HG02840 (cell line): ENCODE measurements around the gene NEDD4.
"Not testable (repeated sequence)": the region's sequence is repeated elsewhere in the genome, so short reads cannot be mapped to it uniquely, and the experiment has no call there.

Source experiments
- ATAC-seq: cut with Tn5 transposase; IDR thresholded peaks from one replicate; pipeline ENCODE4 v1.9.1; 2021; ENCODE audit warnings: mild to moderate bottlenecking, moderate library complexity, moderate number of reproducible peaks; ENCODE audit not compliant: unreplicated experiment, low FRiP score

Gene NEDD4

DNA sequence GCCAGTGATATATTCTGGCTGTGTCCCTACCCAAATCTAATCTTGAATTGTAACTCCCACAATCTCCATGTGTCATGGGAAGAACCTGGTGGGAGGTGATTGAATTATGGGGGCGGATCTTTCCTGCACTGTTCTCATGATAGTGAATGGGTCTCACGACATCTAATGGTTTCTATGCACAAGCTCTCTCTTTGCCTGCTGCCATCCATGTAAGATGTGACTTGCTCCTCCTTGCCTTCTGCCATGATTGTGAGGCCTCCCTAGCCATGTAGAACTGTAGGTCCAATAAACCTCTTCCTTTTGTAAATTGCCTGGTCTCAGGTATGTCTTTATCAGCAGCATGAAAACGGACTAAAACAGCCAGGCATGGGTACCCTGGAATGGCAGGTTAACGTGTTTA lies 150.5 kb downstream of the NEDD4 start:
- ATAC-seq, result not testable (repeated sequence)

DNA sequence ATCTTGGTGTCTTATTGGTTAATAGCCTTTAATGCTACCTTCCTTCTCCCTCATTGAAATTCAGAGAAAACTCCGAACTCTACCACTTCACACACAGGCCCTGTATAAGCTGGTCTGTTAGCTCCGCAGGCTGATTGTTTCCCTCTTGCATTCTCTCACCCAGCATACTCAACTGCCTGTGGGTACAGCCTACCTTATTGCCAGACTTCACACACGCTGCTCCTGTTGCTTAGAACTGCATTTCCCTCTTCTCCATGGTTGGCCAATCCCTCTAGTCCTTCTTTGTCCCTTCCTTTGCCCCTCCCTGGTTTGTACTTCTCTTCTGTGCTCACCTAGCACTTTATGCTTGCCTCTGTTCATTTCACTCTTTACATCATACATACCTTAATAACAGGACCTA lies 157.5 kb downstream of the NEDD4 start:
- ATAC-seq, result no peak

DNA sequence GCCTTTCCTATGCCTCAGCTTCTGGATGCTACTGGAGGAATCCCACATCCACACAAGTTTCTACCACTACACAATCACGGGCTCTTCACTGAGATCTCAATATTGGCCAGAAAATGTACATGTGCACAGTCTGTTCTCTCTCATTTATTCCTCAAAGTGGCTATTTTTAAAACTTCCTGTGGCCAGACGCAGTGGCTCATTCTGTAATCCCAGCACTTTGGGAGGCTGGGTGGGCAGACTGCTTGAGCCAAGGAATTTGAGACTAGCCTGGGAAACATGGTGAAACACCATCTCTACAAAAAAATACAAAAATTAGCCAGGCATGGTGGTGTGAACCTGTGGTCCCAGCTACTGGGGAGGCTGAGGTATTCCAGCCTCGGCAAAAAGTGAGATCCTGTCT lies 159.1 kb downstream of the NEDD4 start:
- no peak for ATAC-seq

DNA sequence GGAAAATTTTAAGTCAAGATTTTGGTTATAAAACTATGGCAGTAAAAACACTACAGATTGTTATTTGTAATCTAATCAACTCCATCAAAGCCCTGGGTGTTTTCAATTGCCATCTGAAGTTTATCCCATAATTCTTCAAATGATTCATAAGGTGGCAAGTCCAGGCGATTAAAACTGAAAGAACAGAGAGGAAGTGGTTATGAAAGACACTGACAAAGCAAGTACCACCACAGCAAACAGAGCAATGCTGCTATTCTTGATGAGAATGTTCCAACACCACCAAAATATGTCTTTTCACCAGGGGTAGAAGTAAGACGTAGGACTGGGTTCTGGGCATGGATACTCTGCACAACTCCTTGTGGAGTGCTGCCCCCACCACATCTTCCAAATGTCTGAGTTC lies 163.6 kb downstream of the NEDD4 start:
- ATAC-seq, result no peak

DNA sequence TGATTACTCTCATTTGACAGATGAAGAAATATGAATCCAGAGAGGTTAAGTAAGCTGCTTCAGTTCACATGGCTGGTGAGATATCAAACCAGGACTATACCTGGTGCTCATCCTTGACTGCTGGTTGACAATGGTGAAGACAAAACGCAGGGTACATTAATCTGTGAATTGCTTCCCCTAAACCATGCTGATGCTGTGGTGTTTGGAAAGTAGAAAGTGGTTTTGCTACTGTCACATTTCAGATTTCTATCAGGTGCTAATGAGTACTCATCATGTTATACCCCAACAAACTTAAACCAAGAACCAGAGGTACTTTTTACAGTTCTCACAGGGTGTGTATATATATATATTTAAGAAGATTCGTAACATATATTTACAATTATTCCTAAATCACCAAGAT lies 165.5 kb downstream of the NEDD4 start:
- no peak for ATAC-seq

DNA sequence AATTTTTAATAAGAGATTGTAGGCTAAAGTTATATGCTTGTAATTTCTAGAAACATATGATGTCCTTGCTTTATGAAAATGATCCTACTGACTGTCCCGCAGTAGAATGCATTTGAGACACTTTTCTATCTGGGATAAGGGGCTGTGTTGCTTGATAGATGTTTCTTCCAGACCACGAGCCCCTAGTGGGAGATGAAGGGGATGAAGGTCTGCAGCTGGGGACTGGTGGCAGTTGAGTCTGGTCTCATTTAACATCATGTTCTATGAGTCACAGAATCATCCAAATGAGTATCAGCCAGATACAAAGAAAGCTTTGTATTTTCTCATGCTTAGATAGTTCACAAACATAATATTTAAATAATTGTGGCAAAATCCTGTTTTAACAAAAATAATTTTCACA lies 166.2 kb downstream of the NEDD4 start:
- ATAC-seq, result no peak

DNA sequence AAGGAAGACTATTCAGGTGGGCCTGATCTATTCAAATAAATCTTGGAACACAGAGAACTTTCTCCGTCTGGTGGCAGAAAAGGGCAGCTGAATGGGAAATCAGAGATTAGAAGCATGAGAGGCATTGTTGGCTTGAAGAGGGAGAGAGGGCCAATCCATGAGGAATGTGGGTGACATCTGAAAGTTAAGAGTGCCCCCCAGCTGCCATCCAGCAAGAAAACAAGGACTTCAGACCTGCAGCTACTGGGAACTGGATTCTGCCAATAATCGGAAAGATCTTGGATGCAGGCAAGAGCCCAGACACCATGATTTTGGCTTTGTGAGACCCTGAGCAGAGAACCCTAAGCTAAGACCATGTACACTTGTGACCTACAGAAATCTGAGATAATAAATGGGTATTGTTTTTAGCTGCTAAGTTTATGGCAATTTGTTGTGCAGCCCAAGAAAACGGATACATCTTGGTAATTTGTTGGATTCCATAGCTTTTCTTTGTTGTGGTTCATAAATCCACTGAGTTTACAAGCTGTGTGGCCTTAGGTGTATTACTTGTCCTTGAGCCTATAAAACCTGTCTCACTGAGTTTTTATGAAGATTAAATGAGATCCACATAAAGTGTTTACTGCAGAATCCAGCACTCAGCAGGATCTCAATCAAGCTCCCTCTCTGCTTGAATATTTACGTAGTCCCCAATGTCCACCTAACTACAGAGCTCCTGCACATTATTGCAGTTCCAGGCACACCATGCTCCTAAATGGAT lies 168.4 kb downstream of the NEDD4 start:
- no peak for ATAC-seq

DNA sequence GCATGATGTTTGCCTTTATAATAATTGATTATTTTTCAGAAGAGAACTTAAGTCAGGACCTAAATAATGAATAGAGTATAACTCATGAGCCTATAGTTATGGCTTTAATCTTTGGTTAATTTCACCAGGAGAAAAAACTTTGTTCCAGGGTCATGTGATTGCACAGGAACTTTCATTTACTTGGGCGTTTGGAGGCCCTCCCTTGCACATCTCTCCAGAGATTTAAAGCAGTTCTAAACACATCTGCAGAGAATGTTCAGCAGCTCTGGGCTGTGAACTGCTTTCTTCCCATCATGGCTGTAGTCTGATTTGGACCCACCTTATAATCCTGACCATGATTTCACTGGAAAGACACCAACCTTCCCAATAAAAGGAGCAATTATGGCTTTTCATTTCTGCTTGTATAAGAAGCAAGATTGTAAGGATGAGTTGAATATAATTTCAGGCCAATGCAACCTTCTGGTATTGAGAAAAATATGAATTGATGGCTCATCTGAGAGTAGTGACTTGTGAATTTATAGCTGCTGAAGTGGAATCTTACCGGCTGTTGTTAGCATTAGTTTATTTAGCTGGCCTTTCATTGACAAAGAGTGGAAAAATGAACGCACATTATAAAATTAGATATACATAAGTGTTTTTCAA lies 169.6 kb downstream of the NEDD4 start:
- ATAC-seq, result no peak

DNA sequence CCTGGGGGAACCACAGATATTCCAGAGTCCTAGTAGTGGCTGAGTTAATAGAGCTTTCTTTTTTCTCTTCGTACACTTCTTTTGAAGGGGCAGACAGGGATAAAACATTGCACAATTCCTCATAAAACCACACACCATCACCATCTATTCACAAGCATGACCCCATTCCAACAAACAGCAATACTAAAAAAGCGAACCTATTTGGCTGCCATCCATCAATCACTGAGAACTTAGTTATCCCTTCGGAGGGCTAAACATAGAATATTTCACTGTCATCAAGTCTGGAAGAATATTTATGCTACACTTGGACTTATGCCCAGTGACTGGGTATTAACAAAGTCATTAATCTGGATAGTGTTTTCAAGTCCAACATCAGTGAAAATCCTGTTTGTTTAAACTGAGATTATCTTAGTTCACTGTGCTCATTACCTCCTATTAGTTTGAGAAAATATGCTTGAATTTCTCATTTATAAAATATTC lies 170.2 kb downstream of the NEDD4 start:
- ATAC-seq, result no peak

DNA sequence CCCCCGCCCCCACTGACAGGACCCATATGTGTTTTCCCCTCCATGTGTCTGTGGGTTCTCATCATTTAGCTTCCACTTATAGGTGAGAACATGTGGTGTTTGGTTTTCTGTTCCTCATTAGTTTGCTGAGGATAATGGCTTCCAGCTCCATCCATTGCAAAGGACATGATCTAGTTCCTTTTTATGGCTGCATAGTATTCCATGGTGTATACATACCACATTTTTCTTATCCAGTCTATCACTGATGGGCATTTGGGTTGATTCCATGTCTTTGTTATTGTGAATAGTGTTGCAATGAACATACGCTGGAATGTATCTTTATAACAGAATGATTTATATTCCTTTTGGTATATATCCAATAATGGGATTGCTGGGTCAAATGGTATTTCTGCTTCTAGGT lies 171.7 kb downstream of the NEDD4 start:
- not testable (repeated sequence) for ATAC-seq

DNA sequence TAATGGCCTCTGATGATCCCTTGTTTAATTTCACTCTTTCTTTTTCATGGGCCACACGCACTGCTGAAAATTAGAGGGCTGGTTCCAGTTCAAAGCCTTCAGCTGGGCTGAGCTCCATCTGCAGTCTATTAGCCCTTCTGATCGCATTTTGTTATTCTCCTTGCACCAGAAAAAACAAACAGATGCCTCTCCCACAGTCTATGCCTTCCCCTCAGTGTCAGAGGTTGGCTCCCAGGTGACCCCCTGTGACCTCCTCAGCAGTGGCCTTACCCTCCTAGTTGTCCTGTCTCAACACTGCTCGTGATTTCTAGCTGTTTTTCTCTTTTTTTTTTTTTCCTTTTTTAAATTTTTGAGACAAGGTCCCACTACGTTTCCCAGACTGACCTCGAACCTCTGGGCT lies 173.4 kb downstream of the NEDD4 start:
- no peak for ATAC-seq

DNA sequence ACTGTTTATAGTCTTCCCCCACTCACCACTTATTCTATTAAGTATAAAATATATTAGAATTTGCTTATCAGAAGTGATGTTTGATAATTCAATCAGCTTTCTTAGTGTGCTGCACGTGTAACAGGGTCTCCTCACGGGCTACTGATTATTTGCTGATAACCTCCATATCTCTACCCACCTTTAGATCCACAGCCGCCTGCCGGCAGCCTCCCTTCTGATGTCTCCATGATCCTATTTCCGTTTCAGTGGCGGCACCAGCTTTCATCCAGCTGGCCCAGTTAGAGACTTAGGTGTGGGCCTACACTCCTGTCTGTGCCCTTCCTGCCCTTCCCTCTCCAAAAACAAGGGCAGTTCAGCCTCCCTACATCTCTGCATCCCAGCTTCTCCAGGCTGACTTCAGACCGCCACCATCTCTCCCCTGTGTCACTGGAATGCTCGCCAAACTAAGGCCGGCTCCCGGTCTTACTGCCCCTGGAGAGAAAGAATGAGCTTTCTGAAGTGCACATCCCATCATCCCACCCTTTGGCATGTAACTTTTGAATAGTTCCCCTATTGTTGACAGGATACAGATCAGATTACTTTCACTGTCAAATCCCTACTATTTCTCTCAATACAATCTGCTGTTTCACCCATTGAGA lies 173.9 kb downstream of the NEDD4 start:
- no peak for ATAC-seq

DNA sequence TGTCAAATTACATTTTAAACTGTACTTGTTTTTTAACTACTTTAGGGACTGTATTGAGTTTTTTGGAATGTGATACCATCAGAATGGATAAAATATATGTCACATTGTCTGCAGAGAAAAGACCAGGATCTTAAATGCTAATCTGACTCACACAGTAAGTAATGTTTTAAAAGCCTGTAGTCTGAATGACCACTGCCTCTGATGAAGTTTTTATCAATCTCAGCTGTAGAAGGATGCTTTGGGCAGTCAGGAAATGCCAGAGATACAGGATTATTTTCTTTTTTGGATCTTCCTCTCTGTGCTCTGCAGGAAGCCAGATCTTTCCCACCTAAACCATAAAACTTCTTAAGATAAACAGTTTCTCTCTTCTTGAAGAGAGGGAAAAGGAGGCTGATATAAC lies 177.4 kb downstream of the NEDD4 start:
- ATAC-seq, result no peak

DNA sequence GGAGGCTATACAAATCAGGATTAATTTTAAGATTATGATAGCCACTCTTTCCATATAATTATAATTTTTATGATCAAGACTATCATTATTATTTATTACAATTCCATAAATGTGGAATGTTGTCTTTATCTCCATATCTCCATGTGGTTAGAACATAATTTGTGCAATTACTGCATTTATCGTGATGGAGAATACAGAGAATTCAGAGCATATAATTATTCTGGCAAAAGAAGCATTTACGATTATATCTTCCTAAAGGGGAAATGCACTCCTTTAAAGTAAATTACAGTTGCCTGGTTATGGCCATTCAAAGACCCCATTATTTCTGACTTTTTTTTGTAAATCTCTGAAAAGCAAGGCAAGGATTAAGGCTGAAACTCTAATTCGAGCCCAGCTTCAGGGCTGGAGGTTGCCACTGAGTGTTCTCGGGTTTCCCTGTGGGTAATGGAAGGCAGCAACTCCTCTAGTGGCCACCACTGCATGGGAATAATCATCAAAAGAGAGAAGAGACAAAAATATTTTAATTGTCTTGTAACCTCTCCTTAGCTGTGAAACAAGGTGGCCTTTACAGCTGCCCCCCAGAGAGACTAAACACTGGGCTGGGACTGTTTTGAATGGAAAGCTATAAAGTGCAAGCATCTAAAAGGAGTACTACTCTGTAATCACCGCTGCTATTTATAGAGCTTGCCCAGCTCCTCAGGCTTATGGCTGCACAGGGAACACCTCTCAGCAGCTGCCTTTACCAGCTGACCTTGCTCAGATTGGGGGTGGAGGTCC lies 190.6 kb downstream of the NEDD4 start:
- ATAC-seq, result no peak

DNA sequence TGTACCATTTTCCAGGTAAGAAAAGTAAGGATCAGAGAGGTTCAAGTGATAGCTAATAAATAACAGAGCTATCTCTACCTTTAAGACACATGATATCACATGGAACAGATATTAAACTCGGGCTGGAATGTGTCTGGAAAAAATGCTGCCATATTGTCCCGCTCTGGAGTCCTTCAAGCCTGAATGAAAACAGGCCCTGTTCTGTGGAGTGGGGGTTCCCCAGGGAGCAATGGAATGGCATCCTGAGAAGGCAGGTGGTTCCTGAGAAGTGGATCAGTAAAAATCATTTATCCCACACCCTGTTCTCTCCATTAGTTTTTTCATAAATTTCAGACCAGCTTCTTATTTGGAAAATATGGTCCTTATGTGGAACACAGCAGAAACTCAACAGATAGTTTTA lies 193.2 kb downstream of the NEDD4 start:
- no peak for ATAC-seq

DNA sequence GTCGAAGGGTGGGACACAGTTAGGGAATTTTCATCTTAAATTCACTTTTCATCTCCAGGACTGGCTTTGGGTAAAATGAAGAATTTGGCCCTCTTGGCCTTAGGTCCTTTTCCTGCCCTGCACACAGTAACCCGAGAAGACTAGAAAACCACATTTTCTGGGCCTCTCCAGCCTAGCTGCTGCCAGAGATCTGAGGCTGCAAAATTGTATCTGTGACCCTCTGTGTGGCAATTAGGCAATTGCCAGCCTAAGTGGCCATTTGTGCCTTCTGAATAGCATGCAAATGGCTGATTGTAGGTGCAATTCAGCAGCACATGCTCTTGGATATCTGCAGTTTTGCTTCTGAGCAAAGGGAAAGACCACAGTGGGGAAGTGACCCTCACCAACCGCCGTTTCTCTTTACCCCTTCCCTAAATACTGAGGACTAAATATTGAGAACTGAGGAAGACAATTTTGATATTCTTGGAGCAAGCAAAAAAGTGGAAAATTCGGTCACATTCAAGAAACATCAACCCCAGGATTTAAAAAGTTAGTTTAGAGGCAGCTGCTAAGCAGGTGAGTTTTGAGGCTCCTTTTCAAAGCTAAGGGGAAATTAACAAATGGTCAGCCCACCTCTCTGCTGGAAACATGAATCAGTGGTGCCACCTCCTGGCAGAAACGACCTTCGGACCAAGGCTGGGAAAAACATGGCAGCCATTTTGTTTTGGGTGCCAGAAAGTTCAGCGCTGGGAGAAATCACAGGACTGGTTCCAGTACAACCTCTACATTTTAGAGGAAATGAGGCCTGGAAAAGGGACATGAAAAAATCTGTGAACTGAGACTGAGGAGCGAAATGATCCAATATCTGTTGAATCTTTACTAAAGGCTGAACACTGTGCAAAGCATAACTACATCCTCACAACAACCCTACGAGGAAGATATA lies 193.9 kb downstream of the NEDD4 start:
- no peak for ATAC-seq

DNA sequence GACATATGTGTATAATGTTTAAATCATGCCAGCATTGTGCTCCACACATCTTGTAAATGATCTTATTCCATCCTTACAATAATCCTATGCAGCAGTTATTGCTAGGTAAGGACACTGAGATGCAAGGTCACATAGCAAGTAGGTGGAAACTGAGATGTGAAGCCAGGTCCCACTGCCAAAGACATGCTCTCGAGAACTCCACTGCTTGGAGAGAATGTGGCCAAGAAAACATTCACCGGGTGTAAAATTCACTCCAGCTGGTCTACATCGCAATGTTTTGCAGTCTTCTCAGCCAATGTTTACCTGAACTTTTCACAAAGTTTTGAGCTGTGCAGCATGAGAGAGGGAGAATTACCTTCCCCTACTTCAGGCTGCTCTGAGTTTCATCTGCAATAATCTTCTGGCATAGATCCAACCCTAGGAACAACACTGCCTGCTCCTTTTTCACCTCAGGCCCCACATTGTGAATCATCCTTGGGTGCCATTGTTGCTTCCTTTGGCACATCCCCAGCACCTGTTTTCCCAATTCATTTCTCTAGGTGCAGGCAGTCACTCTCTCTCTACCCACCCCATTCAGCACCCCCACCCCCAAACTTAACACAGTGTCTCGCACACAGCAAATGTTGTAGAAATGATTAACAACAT lies 197.0 kb downstream of the NEDD4 start:
- ATAC-seq, result no peak

DNA sequence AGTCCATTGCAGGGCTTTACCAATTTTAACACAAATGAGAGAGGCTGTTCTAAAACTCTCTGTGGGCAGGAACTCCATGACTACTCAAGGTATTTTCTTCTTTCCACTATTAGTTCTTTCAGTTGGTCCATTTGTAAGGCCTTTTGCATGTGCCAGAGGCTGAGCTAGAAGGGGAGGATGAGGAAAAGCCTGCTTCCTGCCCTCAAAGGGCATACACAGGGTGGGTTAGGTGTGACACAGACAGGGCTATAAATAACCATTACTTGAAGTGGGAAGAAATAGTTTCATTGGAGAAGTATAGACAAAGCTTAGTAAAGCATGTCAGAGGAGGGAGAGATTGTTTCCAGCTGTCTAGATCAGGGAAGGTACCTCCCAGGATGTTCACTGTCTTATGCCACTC lies 198.4 kb downstream of the NEDD4 start:
- no peak for ATAC-seq
